Stimulated activated CD8-positive, alpha-beta memory T cell treated with anti-CD3 and anti-CD28 coated beads, Interleukin-4, amount 100 ng/mL, for 48 hours (primary cell): ENCODE data around the gene ORM1.
A peak's percentile ranks its signal among the peaks of the same experiment; 100 is the strongest.
"Not testable (repeated sequence)": the region's sequence is repeated elsewhere in the genome, so short reads cannot be mapped to it uniquely, and the experiment has no call there.

Source experiments
- DNase-seq: peaks from one replicate; pipeline ENCODE4 v3.0.0-alpha.2; 2020

The ORM1 gene

GRCh38 chr9:114309096-114309495 lies 13.8 kb upstream of the ORM1 start:
- peak; percentile 18 for DNase-seq

- peak; percentile 11 for DNase-seq
Measured at GRCh38 chr9:114310471-114311450, 12.1 kb upstream of the ORM1 start.

GRCh38 chr9:114311571-114312512 lies 11.1 kb upstream of the ORM1 start:
- DNase-seq: peak; percentile 20

- DNase-seq: peak; percentile 7
Measured at GRCh38 chr9:114312513-114312875, 10.4 kb upstream of the ORM1 start.

- DNase-seq: no peak
Measured at GRCh38 chr9:114313186-114313585, 9.7 kb upstream of the ORM1 start.

GRCh38 chr9:114314256-114314867 lies 8.5 kb upstream of the ORM1 start:
- DNase-seq: peak; percentile 7

- DNase-seq: peak; percentile 10
Measured at GRCh38 chr9:114314881-114315722, 7.8 kb upstream of the ORM1 start.

- DNase-seq: no peak
Measured at GRCh38 chr9:114315723-114316363, 7.1 kb upstream of the ORM1 start.

- peak; percentile 8 for DNase-seq
Measured at GRCh38 chr9:114316605-114317230, 6.2 kb upstream of the ORM1 start.

GRCh38 chr9:114317665-114318357 lies 5.1 kb upstream of the ORM1 start:
- DNase-seq: peak; percentile 14

GRCh38 chr9:114318416-114318815 lies 4.5 kb upstream of the ORM1 start:
- no peak for DNase-seq

- DNase-seq: no peak
Measured at GRCh38 chr9:114319147-114319546, 3.8 kb upstream of the ORM1 start.

GRCh38 chr9:114320710-114321109 lies 2.2 kb upstream of the ORM1 start:
- DNase-seq: not testable (repeated sequence)

- DNase-seq: peak; percentile 55
Measured at GRCh38 chr9:114321759-114322158, 1.1 kb upstream of the ORM1 start.

- not testable (repeated sequence) for DNase-seq
Measured at GRCh38 chr9:114322160-114322818, 609 bp upstream of the ORM1 start.

- DNase-seq: not testable (repeated sequence)
Measured at GRCh38 chr9:114323849-114324248, 951 bp downstream of the ORM1 start.

GRCh38 chr9:114324492-114324891 lies 1.6 kb downstream of the ORM1 start:
- no peak for DNase-seq

GRCh38 chr9:114324965-114325364 lies 2.1 kb downstream of the ORM1 start:
- not testable (repeated sequence) for DNase-seq

- DNase-seq: not testable (repeated sequence)
Measured at GRCh38 chr9:114325684-114326254, 2.9 kb downstream of the ORM1 start.
